HG03571 (cell line): Measurements from ENCODE around the gene PRR16.
"Not testable (repeated sequence)": the region's sequence is repeated elsewhere in the genome, so short reads cannot be mapped to it uniquely, and the experiment has no call there.

Source experiments
- ATAC-seq: cut with Tn5 transposase; IDR thresholded peaks from one replicate; pipeline ENCODE4 v1.9.1; 2021; ENCODE audit not compliant: unreplicated experiment

The PRR16 gene

DNA sequence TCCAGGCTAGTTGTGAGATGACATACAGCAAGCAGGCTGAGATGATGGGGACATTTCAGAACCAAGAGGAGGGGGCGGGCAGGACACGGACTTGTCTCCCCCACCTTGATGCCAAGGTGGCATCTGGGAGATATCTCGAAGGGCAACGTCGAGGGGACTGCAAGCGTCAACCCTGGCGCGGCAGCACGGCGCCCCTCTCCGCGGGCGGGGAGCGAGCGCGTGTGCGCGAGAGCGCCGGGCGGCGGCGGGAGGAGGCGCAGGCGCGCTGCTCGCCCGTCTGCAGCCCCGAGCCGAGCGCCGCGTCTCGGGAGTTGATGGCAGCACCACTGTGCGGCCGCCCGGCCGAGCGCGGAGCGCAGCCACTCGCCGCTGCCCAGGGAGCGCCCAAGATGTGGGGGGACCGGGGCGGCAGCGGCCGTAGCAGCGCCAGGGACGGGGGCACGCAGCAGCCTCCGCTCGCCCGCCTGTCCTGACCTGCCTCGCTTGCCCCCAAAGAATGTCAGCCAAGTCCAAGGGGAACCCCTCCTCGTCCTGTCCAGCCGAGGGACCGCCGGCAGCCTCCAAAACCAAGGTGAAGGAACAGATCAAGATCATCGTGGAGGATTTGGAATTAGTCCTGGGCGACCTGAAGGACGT, at the start of gene PRR16:
Gene PRR16, plus strand, starts transcription at position 310 of the 636 bp plus-strand sequence.
- ATAC-seq, result peak; percentile 70

DNA sequence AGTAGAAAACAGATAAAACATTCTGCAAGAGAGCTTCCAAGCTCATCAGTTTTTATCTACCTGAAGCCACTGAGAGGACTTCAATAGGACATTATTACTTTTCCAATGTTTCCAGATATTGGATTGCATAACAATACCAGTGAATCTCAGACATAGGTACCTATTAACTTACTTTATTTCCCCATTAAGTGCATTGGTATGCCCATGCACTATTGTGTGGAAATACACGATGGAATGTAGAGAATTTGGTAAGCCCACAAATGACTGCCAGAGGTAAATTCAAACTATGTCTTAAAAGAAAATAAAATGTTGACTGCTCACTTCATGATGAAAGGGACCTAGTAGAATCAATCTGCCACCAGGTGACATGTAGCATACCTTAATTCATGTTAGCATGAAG, 48.1 kb upstream of the PRR16 start:
- ATAC-seq, result no peak

DNA sequence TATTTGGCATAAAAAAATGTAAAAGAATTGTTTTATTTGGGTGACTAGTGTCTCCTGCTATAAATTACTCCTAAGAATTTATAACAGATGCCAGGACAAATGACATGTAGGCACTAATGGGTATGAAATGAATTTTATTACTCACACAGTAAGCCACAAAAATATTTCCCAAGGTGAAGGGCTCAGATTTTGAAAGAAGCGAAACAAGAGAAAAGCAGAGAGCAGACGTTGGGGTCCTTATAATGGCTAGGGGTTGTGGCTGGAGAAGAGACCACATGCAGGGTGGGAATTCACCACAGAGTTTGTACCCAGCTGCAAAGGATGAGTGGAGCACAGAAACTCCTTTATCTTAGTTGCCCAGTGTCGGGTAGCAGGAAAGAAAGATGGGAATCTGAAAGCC, 45.0 kb upstream of the PRR16 start:
- ATAC-seq, result no peak

DNA sequence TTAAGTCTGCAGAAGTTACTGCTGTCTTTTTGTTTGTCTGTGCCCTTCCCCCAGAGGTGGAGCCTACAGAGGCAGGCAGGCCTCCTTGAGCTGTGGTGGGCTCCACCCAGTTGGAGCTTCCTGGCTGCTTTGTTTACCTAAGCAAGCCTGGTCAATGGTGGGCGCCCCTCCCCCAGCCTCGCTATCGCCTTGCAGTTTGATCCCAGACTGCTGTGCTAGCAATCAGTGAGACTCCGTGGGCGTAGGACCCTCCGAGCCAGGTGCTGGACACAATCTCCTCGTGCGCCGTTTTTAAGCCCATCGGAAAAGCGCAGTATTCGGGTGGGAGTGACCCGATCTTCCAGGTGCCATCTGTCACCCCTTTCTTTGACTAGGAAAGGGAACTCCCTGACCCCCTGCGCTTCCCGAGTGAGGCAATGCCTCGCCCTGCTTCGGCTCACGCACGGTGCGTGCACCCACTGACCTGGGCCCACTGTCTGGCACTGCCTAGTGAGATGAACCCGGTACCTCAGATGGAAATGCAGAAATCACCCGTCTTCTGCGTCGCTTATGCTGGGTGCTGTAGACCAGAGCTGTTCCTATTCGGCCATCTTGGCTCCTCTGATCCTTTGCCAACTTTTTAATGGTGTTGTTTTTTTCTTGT, 37.3 kb upstream of the PRR16 start:
- not testable (repeated sequence) for ATAC-seq

DNA sequence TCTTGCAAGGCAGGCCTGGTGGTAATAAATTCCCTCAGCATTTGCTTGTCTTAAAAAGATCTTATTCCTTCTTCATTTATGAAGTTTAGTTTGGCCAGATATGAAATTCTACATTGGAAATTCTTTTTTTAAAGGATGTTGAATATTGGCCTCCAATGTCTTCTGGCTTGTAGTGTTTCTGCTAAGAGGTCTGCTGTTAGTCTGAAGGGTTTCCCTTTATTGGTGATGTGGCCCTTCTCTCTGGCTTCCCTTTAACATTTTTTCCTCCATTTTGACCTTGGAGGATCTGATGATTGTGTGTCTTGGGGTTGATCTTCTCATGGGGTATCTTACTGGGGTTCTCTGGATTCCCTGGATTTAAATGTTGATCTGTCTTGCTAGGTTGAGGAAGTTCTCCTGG, 33.5 kb upstream of the PRR16 start:
- no peak for ATAC-seq

DNA sequence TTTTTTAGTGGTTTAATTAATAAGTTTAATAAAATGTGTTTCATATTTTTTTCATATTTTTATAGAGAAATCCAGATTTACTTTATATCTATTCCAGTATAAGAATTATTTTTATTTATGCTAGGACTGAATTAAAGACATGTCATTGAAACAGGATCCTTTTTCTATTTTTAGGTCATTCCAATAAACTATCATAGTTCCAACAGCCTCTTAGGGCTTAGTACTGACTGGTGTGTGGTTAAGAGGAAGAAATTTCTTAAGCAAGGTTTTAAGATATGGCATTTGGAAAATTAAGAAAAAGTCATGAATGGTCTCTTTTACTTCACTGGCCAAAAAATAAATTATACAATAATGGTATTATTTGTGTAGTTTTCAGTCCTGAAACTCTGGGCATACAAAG, 31.2 kb upstream of the PRR16 start:
- ATAC-seq, result no peak

DNA sequence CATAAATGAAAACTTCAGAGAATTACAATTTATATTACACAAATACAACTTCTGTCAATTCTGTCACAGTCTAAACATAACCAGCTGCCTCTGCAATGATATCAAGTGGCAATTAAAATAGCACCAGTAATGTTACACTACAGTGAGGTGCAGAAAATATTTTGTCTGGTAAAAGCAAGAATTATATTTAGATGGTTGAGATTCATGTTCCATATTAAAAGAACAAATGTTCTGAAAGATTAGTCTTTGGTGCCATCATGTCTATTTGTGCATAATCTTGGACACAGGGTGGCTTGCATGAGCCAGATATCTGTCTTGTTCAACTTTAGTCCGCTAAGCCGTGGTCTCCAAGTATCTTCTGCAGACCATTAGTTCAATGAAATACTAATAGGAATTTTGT, 29.0 kb upstream of the PRR16 start:
- no peak for ATAC-seq

DNA sequence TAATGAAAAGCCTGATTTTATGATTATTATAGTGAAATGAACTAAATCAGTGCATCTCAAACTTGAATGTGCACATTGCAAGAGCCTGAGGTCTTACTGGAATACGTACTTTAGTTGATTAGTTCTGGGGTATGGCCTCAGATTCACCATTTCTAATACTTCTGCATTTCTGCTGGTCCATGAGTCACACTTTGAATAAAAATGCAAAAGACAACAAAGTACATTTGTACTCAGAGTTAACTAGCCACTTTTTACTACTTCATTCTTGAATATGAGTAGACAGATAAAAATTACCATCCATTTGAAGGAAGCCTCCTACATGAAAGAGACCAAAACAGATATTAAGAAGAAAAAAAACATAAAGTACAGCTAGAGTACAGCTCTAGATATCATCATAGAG, 27.1 kb upstream of the PRR16 start:
- ATAC-seq, result no peak

DNA sequence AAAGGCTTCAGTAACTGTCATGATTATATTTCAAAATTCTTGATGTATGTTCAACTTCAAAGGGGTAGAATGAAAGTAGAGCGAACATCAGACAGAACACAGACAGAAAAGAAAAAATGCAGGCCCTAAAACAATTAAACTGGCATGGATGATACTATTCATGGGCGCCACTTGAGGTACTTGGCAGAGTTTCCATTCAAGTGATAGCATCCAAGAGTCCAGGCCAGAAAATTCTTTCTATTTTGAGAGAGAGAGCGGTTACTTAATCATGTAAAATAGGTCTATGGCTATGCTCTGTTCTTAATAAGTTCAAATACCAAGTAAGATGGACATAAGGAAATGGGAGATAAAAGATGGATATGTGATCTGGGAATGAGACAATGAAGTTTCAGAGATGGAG, 21.4 kb upstream of the PRR16 start:
- no peak for ATAC-seq

DNA sequence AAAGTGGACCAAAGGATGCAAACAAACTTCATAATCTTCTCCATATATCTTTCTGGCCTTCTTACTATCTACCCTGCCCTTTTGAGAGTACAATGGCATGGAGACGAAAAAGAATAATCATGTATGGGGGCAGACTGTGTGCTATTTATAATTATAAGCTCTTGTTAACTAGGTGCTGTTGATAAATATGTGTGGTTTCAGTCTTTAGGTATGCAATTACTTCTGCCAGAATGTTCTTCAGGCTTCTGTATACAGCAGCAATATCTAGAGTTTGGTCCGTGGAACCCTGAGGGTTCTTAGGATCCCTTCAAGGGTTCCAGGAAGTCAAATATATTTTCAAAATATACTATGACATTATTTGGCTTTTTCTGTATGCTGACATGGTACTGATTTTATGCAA, 20.5 kb upstream of the PRR16 start:
- ATAC-seq, result no peak

DNA sequence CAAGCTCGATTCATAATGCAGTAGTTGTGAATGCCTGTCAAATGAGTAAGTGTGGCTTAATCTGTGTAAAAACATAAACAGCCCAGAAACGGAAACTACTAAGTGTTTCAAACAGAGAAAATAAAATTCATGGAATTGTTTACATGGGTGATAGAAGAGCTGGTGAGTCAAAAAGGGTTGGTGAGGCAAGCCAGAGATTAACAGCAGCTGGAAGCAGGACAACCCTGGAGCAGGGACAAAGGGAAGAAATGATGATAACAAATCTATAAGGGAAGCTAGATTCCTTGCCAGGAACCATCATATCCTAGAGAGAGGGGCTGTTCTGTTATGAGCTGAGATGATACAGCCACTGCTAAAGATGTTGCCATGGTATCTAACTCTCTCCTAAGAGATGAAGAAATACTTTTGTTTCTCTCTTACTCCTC, 18.0 kb upstream of the PRR16 start:
- ATAC-seq, result no peak

DNA sequence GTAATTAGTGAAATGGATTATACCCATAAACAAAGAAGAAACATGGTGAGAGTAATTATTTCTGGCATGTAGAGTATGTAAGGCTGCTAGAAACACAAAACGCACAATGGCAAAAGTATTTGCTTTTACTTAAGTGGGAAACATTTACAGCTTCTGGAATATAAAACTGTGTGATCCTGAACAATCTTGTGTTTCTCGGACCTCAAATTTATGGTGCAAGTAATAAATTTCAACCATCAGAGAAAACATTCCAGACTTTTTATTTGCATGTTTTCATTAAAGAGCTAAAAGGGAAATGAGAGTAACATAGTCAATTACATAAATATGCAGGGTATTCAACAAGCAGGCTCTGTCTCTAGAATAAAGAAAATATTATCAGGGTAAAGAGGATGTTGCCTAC, 17.2 kb upstream of the PRR16 start:
- ATAC-seq, result no peak

DNA sequence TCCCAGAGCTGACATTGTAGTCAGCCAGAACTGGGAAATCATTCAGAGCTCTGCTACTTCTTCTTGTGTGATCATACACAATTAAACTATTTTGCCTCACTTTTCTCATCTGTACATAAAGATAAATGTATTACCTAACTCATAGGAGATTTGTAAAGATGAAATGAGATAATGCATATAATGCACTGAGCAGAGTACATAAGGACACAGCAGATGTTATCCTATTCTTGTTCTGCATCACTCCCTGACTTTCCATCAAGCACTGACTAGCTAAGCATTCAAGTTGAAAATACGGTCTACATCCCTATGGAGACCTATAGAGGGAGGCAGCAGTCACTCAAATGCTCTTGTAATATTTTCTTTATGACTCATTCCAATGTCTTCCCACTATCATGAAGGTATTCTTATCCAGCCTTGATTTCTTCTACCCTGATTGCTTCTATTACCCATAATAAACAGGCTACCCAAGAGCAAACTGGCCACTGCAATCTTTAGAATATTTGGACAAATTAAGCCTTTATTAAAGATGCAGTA, 16.3 kb upstream of the PRR16 start:
- ATAC-seq, result no peak

DNA sequence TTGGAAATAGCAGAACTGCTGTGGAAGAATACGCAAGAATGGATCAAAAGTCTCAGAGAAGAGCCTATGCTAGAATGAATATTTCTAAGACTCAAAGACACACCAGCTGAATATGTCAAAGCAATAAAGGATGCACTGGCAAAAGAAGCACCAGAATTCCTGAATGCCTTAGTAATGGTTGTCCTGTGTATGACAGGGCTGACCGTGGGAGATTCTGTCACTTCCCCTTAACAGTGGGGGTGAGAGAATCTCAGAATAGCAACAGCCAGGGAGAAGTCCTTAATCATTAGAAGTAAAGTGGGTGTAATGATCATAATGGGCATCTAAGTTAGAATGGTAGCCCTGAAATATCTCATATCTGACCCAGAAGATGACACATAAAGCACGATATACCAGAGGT, 14.6 kb upstream of the PRR16 start:
- no peak for ATAC-seq

DNA sequence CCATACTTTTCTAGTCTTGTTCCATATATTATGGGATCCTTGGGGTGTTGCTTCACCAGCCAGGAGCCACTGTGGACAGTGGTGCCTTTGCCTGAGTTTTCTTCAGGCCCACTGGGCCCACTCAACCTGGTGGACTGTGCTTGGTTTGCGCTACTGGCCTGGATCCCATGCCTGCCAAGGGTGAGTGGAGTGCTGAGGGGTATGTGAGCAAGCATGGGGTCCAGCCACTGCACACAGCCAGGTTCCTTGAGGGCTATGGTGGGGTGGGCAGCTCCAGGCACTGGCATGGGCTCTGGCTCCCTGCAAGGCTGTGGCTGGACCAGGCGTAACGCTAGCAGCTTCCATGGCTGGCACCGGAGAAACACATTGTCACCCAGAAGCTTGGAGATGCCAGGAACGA, 13.2 kb upstream of the PRR16 start:
- no peak for ATAC-seq

DNA sequence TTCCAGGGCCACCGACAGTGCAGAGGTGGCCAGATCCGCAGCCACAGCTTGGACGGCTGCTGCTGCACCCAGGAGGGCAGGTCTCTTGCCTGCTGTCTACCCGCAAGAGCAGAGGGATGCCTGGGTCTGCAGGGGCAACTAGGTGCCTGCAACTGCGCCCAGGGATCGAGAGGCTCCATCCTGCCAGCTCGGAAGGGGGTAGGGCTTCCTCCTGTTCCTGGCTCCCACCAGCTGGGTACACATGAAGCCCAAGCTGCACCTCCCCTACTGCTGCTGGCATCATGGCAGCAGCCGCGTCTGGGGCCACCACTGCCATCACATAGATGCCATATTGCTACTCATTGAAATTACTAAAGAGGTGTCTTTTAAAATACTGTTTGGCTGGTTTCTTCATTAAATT, 12.7 kb upstream of the PRR16 start:
- ATAC-seq, result no peak

DNA sequence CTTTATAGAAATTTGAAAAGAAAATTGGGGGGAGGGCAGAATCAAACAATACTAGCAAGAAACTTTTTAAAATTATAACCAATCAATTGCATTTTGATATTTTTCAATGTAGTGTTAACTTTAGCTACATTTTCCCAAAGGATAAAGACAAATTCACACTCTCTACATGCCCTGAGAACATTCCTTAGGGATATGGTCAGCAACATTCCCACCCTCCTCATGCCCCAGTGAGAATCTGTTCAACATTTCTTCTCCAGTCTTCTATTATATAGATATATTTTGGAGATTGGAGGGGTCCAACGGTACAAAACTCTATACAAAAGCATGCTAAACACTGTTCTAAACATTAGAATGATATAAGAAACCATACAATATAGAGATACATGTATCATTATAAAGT, 11.6 kb upstream of the PRR16 start:
- no peak for ATAC-seq

DNA sequence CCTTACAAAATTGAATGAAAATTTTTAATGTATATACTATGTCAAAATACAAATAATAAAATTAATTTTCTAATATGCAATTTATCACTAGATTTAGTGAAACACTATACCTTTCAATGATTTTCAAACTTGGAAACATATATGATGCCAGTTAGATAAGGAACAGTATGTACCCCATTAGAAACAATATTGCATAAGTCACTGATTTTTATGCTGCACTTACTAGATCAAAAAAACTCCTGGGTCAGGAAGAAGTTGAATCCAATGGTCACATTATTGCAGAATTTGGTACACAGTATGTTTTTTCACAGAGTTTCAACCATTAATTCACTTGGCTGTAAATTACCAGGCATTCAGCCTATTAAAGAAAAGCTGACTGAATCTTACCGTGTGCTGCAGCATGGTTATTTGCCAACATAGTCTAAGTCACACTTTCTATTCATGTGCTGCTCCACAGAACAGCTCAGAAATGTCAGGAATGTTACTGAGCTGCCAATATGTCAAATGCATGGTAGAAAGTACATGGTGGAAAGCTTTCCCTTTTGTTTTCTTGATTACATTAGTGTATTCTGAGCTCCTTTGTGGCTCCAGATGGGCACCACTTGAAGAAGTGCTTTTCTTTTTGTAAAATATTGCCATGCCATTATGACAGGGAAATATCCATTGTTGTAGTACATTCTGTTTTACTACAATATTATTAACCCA, 9.9 kb upstream of the PRR16 start:
- no peak for ATAC-seq

DNA sequence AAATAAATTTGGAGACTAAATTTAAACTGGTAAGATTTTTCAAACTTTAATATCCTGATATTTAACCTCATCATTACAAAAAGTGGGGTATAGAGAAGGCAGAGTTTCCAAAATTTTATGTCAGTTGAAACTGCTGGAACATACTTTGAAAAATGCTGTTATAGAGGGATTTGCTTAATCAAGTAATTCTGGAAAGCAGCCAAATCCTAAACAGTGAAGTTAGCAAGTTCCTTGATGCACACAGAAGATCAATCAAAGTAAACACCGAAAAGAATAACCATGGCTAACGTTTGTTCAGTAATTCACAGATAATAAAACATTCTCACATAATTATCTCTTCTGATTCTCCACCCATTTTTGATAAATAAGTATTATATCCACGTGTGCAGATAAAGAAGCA, 8.1 kb upstream of the PRR16 start:
- no peak for ATAC-seq

DNA sequence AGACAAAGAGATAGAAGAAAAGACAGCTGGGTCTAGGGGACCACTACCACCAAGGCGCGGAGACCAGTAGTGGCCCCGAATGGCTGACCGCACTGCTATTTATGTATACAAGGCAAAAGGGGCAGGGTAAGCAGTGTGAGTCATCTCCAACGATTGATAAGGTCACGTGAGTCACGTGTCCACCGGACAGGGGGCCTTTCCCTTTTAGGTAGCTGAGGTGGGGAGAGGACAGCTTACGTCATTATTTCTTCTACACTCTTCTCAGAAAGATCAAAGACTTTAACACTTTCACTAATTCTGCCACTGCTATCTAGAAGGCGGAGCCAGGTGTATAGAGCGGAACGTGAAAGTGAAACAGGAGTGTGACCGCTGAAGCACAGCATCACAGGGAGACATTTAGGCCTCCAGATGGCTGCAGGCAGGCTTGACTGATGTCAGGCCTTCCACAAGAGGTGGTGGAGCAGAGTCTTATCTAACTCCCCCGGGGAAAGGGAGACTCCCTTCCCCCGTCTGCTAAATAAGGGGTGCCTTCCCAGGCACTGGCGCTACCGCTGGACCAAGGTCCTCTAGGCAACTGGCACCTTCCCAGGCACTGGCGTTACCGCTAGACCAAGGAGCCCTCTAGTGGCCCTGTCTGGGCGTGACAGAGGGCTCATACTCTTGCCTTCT, 6.1 kb upstream of the PRR16 start:
- peak; percentile 73 for ATAC-seq

DNA sequence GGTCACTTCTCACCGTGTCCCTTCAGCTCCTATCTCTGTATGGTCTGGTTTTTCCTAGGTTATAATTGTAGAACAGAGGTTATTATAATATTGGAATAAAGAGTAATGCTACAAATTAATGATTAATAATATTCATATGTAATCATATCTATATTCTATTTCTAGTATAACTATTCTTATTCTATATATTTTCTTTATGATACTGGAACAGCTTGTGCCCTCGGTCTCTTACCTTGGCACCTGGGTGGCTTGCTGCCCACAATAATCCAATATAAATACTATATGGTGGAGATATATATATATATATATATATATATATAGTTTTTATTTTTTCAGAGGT, 5.6 kb upstream of the PRR16 start:
- not testable (repeated sequence) for ATAC-seq

DNA sequence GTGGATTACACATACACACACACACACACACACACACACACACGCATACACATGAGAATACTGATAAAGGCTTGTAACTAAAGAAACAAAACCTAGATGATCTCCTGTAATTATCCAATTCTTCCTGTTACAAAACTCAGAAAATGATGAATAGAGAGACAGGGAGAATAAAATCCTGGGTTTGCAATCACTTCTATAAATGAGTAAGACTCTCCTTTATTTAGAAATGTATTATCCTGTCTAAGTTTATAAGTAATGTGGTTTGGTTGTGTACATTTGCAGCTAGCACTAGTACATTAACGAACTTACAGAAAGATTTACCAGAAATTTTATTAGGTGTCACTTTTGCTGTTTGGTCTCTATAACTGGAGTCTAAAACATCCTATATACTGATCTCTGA, 2.8 kb upstream of the PRR16 start:
- no peak for ATAC-seq
